ENCODE results near the gene WDFY3.

The WDFY3 gene

GRCh38 chr4:84932462-84932861 is 34.0 kb downstream of the WDFY3 start:
- no peak for DNase-seq (ENCODE audit: extremely low spot score)
- TF ChIP-seq FOXA1 (IDR thresholded peaks at IDR 0.05) (no peak), ARNT (IDR thresholded peaks at IDR 0.05) (no peak), ZNF384 (IDR thresholded peaks at IDR 0.05) (no peak), NFRKB (IDR thresholded peaks at IDR 0.05) (no peak), PKNOX1 (IDR thresholded peaks at IDR 0.05) (no peak), SUZ12 (IDR thresholded peaks at IDR 0.05) (no peak), ELF4 (IDR thresholded peaks at IDR 0.05) (no peak), HDGF (IDR thresholded peaks at IDR 0.05; ENCODE audit: borderline replicate concordance) (no peak), LEF1 (IDR thresholded peaks at IDR 0.05; ENCODE audit: borderline replicate concordance) (no peak), SP1 (IDR thresholded peaks at IDR 0.05) (no peak), CTBP1 (IDR thresholded peaks at IDR 0.05; ENCODE audit: borderline replicate concordance) (no peak), FOXM1 (IDR thresholded peaks at IDR 0.05; ENCODE audit: borderline replicate concordance) (no peak), FOXK2 (IDR thresholded peaks at IDR 0.05) (no peak), BHLHE40 (IDR thresholded peaks at IDR 0.05; ENCODE audit: borderline replicate concordance) (no peak), TARDBP (IDR thresholded peaks at IDR 0.05) (no peak), L3MBTL2 (conservative IDR thresholded peaks at IDR 0.05) (no peak)
- ChIA-PET CTCF (no interaction called here), POLR2A (no interaction called here)

- TF ChIP-seq NFRKB (IDR thresholded peaks at IDR 0.05) (no peak), FOXA1 (IDR thresholded peaks at IDR 0.05) (no peak), ARNT (IDR thresholded peaks at IDR 0.05) (no peak), BHLHE40 (IDR thresholded peaks at IDR 0.05; ENCODE audit: borderline replicate concordance) (no peak), TARDBP (IDR thresholded peaks at IDR 0.05) (no peak), ELF4 (IDR thresholded peaks at IDR 0.05) (no peak)
- DNase-seq (ENCODE audit: extremely low spot score) = no peak
- ChIA-PET POLR2A (no interaction called here), CTCF (no interaction called here)
Observed at GRCh38 chr4:84931961-84932360, 34.5 kb downstream of the WDFY3 start.

GRCh38 chr4:84931274-84931673 is 35.2 kb downstream of the WDFY3 start:
- TF ChIP-seq SUZ12 (IDR thresholded peaks at IDR 0.05) (no peak), ELF4 (IDR thresholded peaks at IDR 0.05) (no peak)
- ChIA-PET POLR2A (no interaction called here), CTCF (no interaction called here)
- DNase-seq (ENCODE audit: extremely low spot score) = no peak

GRCh38 chr4:84928089-84928488 is 38.4 kb downstream of the WDFY3 start:
- ChIA-PET POLR2A (no interaction called here), CTCF (no interaction called here)
- no peak for DNase-seq (ENCODE audit: extremely low spot score)
- TF ChIP-seq PKNOX1 (IDR thresholded peaks at IDR 0.05) = no peak
- no peak for TF ChIP-seq SP1 (IDR thresholded peaks at IDR 0.05)
- no peak for TF ChIP-seq ZNF384 (IDR thresholded peaks at IDR 0.05)
- TF ChIP-seq ELF4 (IDR thresholded peaks at IDR 0.05) = no peak
- TF ChIP-seq FOXA1 (IDR thresholded peaks at IDR 0.05) = no peak
- no peak for TF ChIP-seq HDGF (IDR thresholded peaks at IDR 0.05; ENCODE audit: borderline replicate concordance)
- no peak for TF ChIP-seq FOXM1 (IDR thresholded peaks at IDR 0.05; ENCODE audit: borderline replicate concordance)
- no peak for TF ChIP-seq NFRKB (IDR thresholded peaks at IDR 0.05)
- TF ChIP-seq SUZ12 (IDR thresholded peaks at IDR 0.05) = no peak
- TF ChIP-seq TARDBP (IDR thresholded peaks at IDR 0.05) = no peak
- TF ChIP-seq CTBP1 (IDR thresholded peaks at IDR 0.05; ENCODE audit: borderline replicate concordance) = no peak
- no peak for TF ChIP-seq LEF1 (IDR thresholded peaks at IDR 0.05; ENCODE audit: borderline replicate concordance)
- no peak for TF ChIP-seq FOXK2 (IDR thresholded peaks at IDR 0.05)
- no peak for TF ChIP-seq L3MBTL2 (conservative IDR thresholded peaks at IDR 0.05)
- TF ChIP-seq BHLHE40 (IDR thresholded peaks at IDR 0.05; ENCODE audit: borderline replicate concordance) = no peak
- TF ChIP-seq ARNT (IDR thresholded peaks at IDR 0.05) = no peak

GRCh38 chr4:84927428-84927827 is 39.1 kb downstream of the WDFY3 start:
- ChIA-PET CTCF (no interaction called here), POLR2A (no interaction called here)
- DNase-seq (ENCODE audit: extremely low spot score) = no peak
- TF ChIP-seq FOXA1 (IDR thresholded peaks at IDR 0.05) (no peak), L3MBTL2 (conservative IDR thresholded peaks at IDR 0.05) (no peak), CTBP1 (IDR thresholded peaks at IDR 0.05; ENCODE audit: borderline replicate concordance) (no peak), BHLHE40 (IDR thresholded peaks at IDR 0.05; ENCODE audit: borderline replicate concordance) (no peak), TARDBP (IDR thresholded peaks at IDR 0.05) (no peak), PKNOX1 (IDR thresholded peaks at IDR 0.05) (no peak), SP1 (IDR thresholded peaks at IDR 0.05) (no peak), FOXK2 (IDR thresholded peaks at IDR 0.05) (no peak), ELF4 (IDR thresholded peaks at IDR 0.05) (no peak)

- TF ChIP-seq PKNOX1 (IDR thresholded peaks at IDR 0.05) (no peak), L3MBTL2 (conservative IDR thresholded peaks at IDR 0.05) (no peak), ELF4 (IDR thresholded peaks at IDR 0.05) (no peak), FOXK2 (IDR thresholded peaks at IDR 0.05) (no peak), FOXA1 (IDR thresholded peaks at IDR 0.05) (no peak), SP1 (IDR thresholded peaks at IDR 0.05) (no peak), NFRKB (IDR thresholded peaks at IDR 0.05) (no peak), ARNT (IDR thresholded peaks at IDR 0.05) (no peak), BHLHE40 (IDR thresholded peaks at IDR 0.05; ENCODE audit: borderline replicate concordance) (no peak), ZNF384 (IDR thresholded peaks at IDR 0.05) (no peak), HDGF (IDR thresholded peaks at IDR 0.05; ENCODE audit: borderline replicate concordance) (no peak), TARDBP (IDR thresholded peaks at IDR 0.05) (no peak), SUZ12 (IDR thresholded peaks at IDR 0.05) (no peak), LEF1 (IDR thresholded peaks at IDR 0.05; ENCODE audit: borderline replicate concordance) (no peak), CTBP1 (IDR thresholded peaks at IDR 0.05; ENCODE audit: borderline replicate concordance) (no peak), FOXM1 (IDR thresholded peaks at IDR 0.05; ENCODE audit: borderline replicate concordance) (no peak)
- CTCF ChIA-PET = no interaction called here
- POLR2A ChIA-PET = no interaction called here
- no peak for DNase-seq (ENCODE audit: extremely low spot score)
Observed at GRCh38 chr4:84925558-84925957, 40.9 kb downstream of the WDFY3 start.
